Fibroblast of lung (primary cell): ENCODE measurements around the gene NEK11. TPM values are rescaled to one million over a fixed set of nuclear protein-coding genes. Genes with fewer than 3 reads are reported as not detected.
A peak's percentile ranks its signal among the peaks of the same experiment; 100 is the strongest.

Experiments used
- DNase-seq, 2 donors: peaks; one replicate each; pipeline versions ENCODE4 v3.0.0 to v3.0.0-alpha.2; 2010; ENCODE audit warnings: low read depth in 2 of 2
- H2AFZ ChIP-seq: 2 replicates; pipeline ENCODE4 v1.5.1; 2012; ENCODE audit warnings: low read length, control low read depth, inconsistent platforms
- H3K27ac ChIP-seq: 2 replicates; pipeline ENCODE4 v1.5.1; 2011; ENCODE audit warnings: low read length, control low read depth; ENCODE audit not compliant: insufficient read depth
- H3K27me3 ChIP-seq: 2 replicates; pipeline ENCODE4 v1.5.1; 2011; ENCODE audit warnings: mild to moderate bottlenecking, low read length; ENCODE audit not compliant: control insufficient read depth, insufficient read depth
- H3K36me3 ChIP-seq: 2 replicates; pipeline ENCODE4 v1.5.1; 2011; ENCODE audit warnings: low read length; ENCODE audit not compliant: control insufficient read depth, insufficient read depth
- H3K4me1 ChIP-seq: 2 replicates; pipeline ENCODE4 v1.5.1; 2011; ENCODE audit warnings: low read length; ENCODE audit not compliant: control insufficient read depth, insufficient read depth; ENCODE audit errors: extremely low read depth
- H3K4me2 ChIP-seq: 2 replicates; pipeline ENCODE4 v1.5.1; 2011; ENCODE audit warnings: low read length, control low read depth; ENCODE audit not compliant: insufficient read depth; ENCODE audit errors: extremely low read depth
- H3K4me3 ChIP-seq, 4 experiments: fragments of 200-600 bp in 1 of 4; sonication (generic) in 1 of 4; replicated peaks in 1 of 4; 2 replicates each; pipeline ENCODE4 v1.5.1; 2011 to 2016; ENCODE audit warnings: low read length in 4 of 4, low read depth in 3 of 4, mild to moderate bottlenecking in 3 of 4, control low read depth in 2 of 4, inconsistent platforms in 1 of 4, mixed read lengths in 1 of 4; ENCODE audit not compliant: insufficient read depth in 1 of 4; ENCODE audit errors: control extremely low read depth in 1 of 4
- H3K79me2 ChIP-seq: 2 replicates; pipeline ENCODE4 v1.5.1; 2012; ENCODE audit warnings: mild to moderate bottlenecking, low read length, inconsistent platforms; ENCODE audit not compliant: control insufficient read depth, insufficient read depth
- H3K9ac ChIP-seq: 2 replicates; pipeline ENCODE4 v1.5.1; 2011; ENCODE audit warnings: mild to moderate bottlenecking, low read length, control low read depth; ENCODE audit not compliant: insufficient read depth
- H3K9me3 ChIP-seq: 2 replicates; pipeline ENCODE4 v1.5.1; 2012; ENCODE audit warnings: low read depth, low read length; ENCODE audit not compliant: control insufficient read depth, insufficient read depth
- H4K20me1 ChIP-seq: 2 replicates; pipeline ENCODE4 v1.5.1; 2011; ENCODE audit warnings: low read length; ENCODE audit not compliant: control insufficient read depth, insufficient read depth; ENCODE audit errors: extremely low read depth
- EZH2 ChIP-seq: IDR thresholded peaks from 2 replicates; pipeline ENCODE4 v1.5.1; 2012; ENCODE audit warnings: low read length, control low read depth, mild to moderate bottlenecking; ENCODE audit errors: missing control alignments
- polyA plus RNA-seq, 2 donors: library from polyadenylated mRNA; depleted of rRNA in 1 of 2; stranded (reverse) in 1 of 2; unstranded in 1 of 2; fragments of >200 nt; gene quantifications; 2 replicates each; pipeline ENCODE4 v1.2.1, GENCODE V29; 2011 to 2012; ENCODE audit warnings: missing spikeins in 1 of 2
- total RNA-seq: library from RNA; depleted of rRNA; stranded (reverse); fragments of >200 nt; gene quantifications from 2 replicates; pipeline ENCODE4 v1.2.1, GENCODE V29; 2014
- TF ChIP-seq, protein P1 (sequence below), 2 donors: IDR thresholded peaks in 1 of 2; conservative IDR thresholded peaks in 1 of 2; 1 replicate in 1 of 2; 2 replicates in 1 of 2; pipeline ENCODE4 v1.5.1; 2011 to 2012; ENCODE audit warnings: low read length in 2 of 2, control low read depth in 1 of 2, inconsistent platforms in 1 of 2, low read depth in 1 of 2, mild to moderate bottlenecking in 1 of 2

NEK11 gene
- total and polyA plus RNA-seq, 2 donors (not counting 1 experiment from before 2014, with no cell fraction given) = 4.3 to 13.0 TPM

- no peak for TF ChIP-seq EZH2
- TF ChIP-seq, protein P1, sequence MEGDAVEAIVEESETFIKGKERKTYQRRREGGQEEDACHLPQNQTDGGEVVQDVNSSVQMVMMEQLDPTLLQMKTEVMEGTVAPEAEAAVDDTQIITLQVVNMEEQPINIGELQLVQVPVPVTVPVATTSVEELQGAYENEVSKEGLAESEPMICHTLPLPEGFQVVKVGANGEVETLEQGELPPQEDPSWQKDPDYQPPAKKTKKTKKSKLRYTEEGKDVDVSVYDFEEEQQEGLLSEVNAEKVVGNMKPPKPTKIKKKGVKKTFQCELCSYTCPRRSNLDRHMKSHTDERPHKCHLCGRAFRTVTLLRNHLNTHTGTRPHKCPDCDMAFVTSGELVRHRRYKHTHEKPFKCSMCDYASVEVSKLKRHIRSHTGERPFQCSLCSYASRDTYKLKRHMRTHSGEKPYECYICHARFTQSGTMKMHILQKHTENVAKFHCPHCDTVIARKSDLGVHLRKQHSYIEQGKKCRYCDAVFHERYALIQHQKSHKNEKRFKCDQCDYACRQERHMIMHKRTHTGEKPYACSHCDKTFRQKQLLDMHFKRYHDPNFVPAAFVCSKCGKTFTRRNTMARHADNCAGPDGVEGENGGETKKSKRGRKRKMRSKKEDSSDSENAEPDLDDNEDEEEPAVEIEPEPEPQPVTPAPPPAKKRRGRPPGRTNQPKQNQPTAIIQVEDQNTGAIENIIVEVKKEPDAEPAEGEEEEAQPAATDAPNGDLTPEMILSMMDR (conservative IDR thresholded peaks at IDR 0.05 in 1 of 2, IDR thresholded peaks at IDR 0.05 in 1 of 2; ENCODE audit: low read depth in 1 of 2, low read length in 2 of 2) = no peak
- no peak for DNase-seq
Observed at GRCh38 chr3:131228522-131228921, 201.8 kb downstream of the NEK11 start.

DNA sequence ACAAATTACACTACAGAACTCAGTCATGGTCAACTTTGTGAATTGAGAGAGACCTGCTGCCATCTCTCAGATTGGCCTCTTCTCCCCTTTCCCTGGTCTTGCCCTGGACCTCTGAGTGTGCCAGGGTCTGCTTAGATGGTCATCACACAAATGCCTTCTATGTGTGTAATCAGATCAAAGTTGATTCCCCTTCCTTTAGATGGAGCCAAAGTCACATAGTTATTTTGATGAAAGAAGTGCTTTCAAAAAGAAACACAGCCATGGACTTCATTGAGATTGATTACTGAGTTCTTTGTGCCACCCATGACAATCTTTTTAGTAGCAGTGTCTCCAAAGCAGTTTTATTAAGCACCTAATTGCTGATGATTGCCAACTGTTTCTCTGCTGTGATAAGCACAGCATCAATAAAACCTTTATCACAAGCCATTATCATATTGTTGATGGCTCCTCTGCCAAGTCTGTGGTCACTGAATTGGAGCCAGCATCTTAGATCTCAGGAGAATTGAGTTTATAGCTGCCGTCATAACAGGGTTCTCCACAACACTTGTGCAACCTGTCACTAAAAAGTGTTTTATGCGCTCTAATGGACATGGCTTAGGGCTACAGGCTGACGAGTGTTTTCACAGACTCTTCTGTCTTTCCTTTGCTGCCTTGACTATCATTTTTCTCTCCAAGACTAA, 205.2 kb downstream of the NEK11 start:
- H3K27me3 ChIP-seq = no peaks in the 10 kb centered on the region
- H3K27ac ChIP-seq = no peak overlapping the region
- no peak overlapping the region for H3K4me3 ChIP-seq
- no peaks in the 10 kb centered on the region for H4K20me1 ChIP-seq
- no peak overlapping the region for H3K9ac ChIP-seq
- TF ChIP-seq, protein P1 (conservative IDR thresholded peaks at IDR 0.05 in 1 of 2, IDR thresholded peaks at IDR 0.05 in 1 of 2; ENCODE audit: low read depth in 1 of 2, low read length in 2 of 2) = peak in 1 of 2 donors; percentile 13
- TF ChIP-seq EZH2 = no peak
- no peaks in the 10 kb centered on the region for H3K9me3 ChIP-seq
- peak; percentile 36 to 52 for DNase-seq
- no peaks in the 10 kb centered on the region for H3K36me3 ChIP-seq
- H3K79me2 ChIP-seq = no peaks in the 10 kb centered on the region
- H2AFZ ChIP-seq = no peak overlapping the region
- H3K4me2 ChIP-seq = no peak overlapping the region
- no peaks in the 10 kb centered on the region for H3K4me1 ChIP-seq

More at GRCh38 chr3:131228522-131228921, 201.8 kb downstream of the NEK11 start:
- H3K9ac ChIP-seq = no peak overlapping the region
- H3K27me3 ChIP-seq = no peaks in the 10 kb centered on the region
- H3K9me3 ChIP-seq = no peaks in the 10 kb centered on the region
- no peak overlapping the region for H3K27ac ChIP-seq
- no peak overlapping the region for H2AFZ ChIP-seq
- H3K79me2 ChIP-seq = no peaks in the 10 kb centered on the region
- H3K4me2 ChIP-seq = no peak overlapping the region
- H3K4me1 ChIP-seq = no peaks in the 10 kb centered on the region
- no peaks in the 10 kb centered on the region for H3K36me3 ChIP-seq
- H3K4me3 ChIP-seq = no peak overlapping the region
- no peaks in the 10 kb centered on the region for H4K20me1 ChIP-seq

DNA sequence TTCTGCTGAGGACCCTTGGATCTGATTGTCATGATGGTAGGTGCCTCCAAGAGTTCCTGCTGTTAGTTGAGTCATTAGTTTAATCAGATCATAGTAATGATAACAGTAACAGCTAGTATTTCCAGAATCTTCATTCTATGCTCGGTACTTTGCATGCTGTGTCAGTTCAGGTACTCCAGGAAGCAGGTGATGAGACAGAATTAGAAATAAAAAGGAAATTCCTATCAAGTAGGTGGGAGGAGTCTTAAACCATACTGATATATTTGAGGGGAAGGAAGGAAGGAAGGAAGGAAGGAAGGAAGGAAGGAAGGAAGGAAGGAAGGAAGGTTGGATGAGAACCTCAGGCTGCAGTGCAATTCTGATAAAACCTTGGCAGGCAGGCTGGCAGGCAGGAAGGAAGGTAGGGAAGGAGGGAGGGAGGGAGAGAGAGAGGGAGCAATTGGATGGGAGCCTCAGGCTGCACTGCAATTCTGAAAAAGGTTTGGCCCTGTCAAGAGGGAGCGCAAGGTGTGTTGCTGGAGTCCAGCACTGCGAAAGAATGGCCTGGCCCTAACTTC, 206.1 kb downstream of the NEK11 start:
- Histone ChIP-seq H3K4me3 (no peak overlapping the region), H3K79me2 (no peaks in the 10 kb centered on the region), H4K20me1 (no peaks in the 10 kb centered on the region), H3K4me1 (no peaks in the 10 kb centered on the region), H3K27me3 (no peaks in the 10 kb centered on the region), H3K9ac (no peak overlapping the region), H3K36me3 (no peaks in the 10 kb centered on the region), H3K9me3 (no peaks in the 10 kb centered on the region), H3K27ac (no peak overlapping the region), H3K4me2 (no peak overlapping the region), H2AFZ (no peak overlapping the region)
- no peak for DNase-seq
- TF ChIP-seq, protein P1 (conservative IDR thresholded peaks at IDR 0.05 in 1 of 2, IDR thresholded peaks at IDR 0.05 in 1 of 2; ENCODE audit: low read depth in 1 of 2, low read length in 2 of 2) = no peak
- TF ChIP-seq EZH2 = no peak
